Brain microvascular endothelial cell (primary cell): Measurements from ENCODE around the gene ARF5.

Experiments used
- DNase-seq: peaks from one replicate; pipeline ENCODE4 v3.0.0-alpha.2; 2020
- H3K27ac ChIP-seq: fragments of 250-450 bp; sonication (Bioruptor Pico); 2 replicates; pipeline ENCODE4 v1.5.1; 2020; ENCODE audit warnings: mild to moderate bottlenecking, moderate library complexity
- H3K27me3 ChIP-seq: fragments of 250-450 bp; sonication (Bioruptor Pico); replicated peaks from 2 replicates; pipeline ENCODE4 v1.5.1; 2020; ENCODE audit warnings: mild to moderate bottlenecking
- H3K36me3 ChIP-seq: fragments of 250-450 bp; sonication (Bioruptor Pico); replicated peaks from 2 replicates; pipeline ENCODE4 v1.5.1; 2020; ENCODE audit warnings: mild to moderate bottlenecking
- H3K4me3 ChIP-seq: 2 replicates; pipeline ENCODE4 v1.5.1; 2011; ENCODE audit warnings: low read depth, mild to moderate bottlenecking, control low read depth, low read length, moderate library complexity
- in situ Hi-C: cut with HindIII; loops from 2 replicates; pipeline ENCODE4 v1.10.0; 2017; ENCODE audit warnings: low sequenced_read_pairs, low pct_ligation_motif_present
- TF ChIP-seq, protein P1 (sequence below): IDR thresholded peaks from 2 replicates; pipeline ENCODE4 v1.5.1; 2011; ENCODE audit warnings: low read depth, mild to moderate bottlenecking, moderate library complexity, low read length, control low read depth, inconsistent platforms; ENCODE audit errors: missing control alignments

ARF5 gene

DNA sequence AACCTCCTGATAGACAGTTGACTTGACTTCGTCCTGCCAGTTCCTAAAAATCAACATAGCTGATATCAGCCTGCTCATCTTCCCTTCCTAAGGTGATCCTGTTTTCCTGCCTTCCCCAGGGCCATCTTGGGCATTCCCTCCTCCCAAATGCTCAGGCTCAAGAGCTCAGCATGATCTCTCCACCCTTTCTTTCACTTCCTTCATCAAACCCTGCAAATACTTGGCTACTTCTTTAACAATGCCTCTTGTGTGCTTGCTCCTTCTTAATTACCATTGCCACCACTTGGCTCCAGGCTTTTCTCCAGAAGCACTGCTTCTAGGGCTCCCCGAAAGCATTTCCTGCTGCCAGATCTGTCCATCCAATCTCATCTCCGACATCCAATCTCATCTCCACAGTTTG, 12.7 kb downstream of the ARF5 start:
- in situ Hi-C loops = no loop called here
- TF ChIP-seq, protein P1, sequence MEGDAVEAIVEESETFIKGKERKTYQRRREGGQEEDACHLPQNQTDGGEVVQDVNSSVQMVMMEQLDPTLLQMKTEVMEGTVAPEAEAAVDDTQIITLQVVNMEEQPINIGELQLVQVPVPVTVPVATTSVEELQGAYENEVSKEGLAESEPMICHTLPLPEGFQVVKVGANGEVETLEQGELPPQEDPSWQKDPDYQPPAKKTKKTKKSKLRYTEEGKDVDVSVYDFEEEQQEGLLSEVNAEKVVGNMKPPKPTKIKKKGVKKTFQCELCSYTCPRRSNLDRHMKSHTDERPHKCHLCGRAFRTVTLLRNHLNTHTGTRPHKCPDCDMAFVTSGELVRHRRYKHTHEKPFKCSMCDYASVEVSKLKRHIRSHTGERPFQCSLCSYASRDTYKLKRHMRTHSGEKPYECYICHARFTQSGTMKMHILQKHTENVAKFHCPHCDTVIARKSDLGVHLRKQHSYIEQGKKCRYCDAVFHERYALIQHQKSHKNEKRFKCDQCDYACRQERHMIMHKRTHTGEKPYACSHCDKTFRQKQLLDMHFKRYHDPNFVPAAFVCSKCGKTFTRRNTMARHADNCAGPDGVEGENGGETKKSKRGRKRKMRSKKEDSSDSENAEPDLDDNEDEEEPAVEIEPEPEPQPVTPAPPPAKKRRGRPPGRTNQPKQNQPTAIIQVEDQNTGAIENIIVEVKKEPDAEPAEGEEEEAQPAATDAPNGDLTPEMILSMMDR = no peak
- DNase-seq = no peak
- Histone ChIP-seq H3K36me3 (no peaks in the 10 kb centered on the region), H3K27ac (no peak overlapping the region), H3K27me3 (no peaks in the 10 kb centered on the region), H3K4me3 (no peak overlapping the region)

DNA sequence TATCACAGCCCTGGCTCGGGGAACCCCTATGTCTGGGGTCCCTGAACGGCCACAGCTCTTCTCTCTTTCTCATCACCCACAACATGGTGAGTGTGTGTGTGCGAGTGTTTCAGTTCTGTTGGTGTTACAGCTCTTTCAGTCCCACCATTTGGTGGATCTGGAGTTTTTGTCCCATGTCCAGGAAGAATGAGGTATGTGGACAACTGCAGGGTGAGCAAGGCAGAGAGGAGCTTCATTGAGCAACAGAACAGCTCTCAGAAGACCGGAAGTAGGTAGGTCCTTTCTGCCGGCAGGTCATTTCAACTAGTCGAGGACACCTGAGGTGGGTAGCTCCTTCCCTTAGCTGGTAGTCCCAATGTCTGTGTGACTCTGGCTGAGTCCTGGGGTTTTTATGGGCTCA, 20.2 kb downstream of the ARF5 start:
- no peak for DNase-seq
- Histone ChIP-seq H3K36me3 (no peaks in the 10 kb centered on the region), H3K27me3 (no peaks in the 10 kb centered on the region), H3K27ac (no peak overlapping the region), H3K4me3 (no peak overlapping the region)
- TF ChIP-seq, protein P1 = no peak
- in situ Hi-C loops = no loop called here

DNA sequence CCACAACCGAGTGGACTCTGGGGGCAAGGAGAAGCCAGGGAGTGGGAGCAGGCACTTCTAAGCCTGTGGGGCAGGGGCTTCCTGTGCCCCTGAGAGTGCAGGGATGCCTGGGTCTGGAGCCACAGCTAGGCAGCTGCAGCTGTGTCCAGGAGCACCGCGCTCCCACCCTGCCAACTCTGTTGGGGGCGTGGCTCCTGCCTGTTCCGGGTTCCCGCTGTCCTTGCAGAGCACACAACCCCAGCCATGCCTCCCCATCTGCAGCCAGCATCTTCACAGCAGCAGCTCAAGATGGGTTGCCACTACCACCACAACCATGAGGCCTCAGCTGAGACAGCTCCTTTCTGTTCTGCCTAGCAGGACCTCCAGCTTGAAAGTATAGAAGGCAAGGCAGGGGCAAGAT, 21.1 kb downstream of the ARF5 start:
- no peaks in the 10 kb centered on the region for H3K36me3 ChIP-seq
- in situ Hi-C loops = no loop called here
- H3K27me3 ChIP-seq = peaks cover under 1% of the 10 kb centered on the region
- no peak for DNase-seq
- no peak overlapping the region for H3K27ac ChIP-seq
- TF ChIP-seq, protein P1 = no peak
- no peak overlapping the region for H3K4me3 ChIP-seq

DNA sequence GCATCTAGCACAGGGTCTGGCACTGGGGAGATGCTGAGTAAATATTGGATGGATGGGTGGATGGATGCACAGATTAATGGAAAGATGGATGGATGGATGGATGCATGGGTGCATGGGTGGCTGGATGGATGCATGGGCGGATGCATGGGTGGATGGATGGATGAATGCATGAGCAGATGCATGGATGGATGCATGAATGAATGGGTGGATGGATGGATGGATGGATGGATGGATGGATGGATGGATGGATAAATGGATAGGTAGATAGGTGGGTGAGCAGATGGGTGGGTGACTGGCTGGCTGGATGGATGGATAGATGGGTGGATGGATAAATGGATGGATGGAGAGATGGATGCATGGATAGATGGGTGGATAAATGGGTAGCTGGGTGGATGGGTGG, 24.1 kb downstream of the ARF5 start:
- no peak overlapping the region for H3K27ac ChIP-seq
- no peaks in the 10 kb centered on the region for H3K36me3 ChIP-seq
- DNase-seq = no peak
- H3K4me3 ChIP-seq = no peak overlapping the region
- peaks cover 27% of the 10 kb centered on the region for H3K27me3 ChIP-seq
- in situ Hi-C loops = no loop called here
- TF ChIP-seq, protein P1 = no peak

DNA sequence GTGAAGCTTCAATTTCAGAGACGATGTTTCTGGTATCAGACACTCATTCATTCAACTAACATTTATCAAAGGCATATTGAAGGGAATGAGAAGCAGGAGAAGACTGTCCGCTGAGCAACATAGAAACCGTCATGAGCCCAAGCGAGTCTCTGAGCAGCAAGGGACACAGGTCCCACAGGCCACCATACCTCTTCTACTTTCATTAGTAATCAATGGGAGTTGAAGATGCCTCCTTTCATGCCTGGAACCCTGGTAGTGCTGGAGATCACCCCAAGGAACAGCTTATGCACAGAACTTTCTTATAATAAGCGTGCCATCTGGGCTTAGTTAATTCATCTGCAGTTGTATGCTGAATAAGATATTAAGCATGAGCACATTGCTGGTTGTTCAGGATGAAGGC, 28.5 kb downstream of the ARF5 start:
- in situ Hi-C loops = no loop called here
- DNase-seq = no peak
- no peaks in the 10 kb centered on the region for H3K36me3 ChIP-seq
- no peak overlapping the region for H3K27ac ChIP-seq
- TF ChIP-seq, protein P1 = no peak
- no peak overlapping the region for H3K4me3 ChIP-seq
- H3K27me3 ChIP-seq = peaks cover 64% of the 10 kb centered on the region

DNA sequence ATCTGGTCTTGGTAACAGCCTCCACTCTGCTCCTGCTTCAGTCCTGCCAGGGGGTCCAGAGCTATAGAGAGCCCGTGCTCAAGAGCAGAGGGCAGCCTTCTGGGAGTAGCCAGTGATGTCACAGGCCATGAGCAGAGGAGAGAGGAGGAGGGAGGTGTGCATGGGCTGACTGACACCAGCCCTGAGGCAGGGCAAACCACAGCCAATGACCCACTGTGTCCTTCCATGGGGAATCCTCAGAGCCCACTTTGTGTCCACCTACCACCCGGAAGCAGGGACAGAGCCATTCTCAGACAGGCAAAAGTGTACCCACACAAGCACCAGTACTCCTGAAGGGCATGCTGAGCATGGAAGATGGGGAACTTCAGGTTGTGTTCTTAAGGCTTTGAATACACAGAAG, 29.8 kb downstream of the ARF5 start, which contains the start of gene PAX4:
TSS of gene PAX4 (minus strand) at position 101 of the 400 bp plus-strand sequence. CDS start 2,214 bp downstream, outside the sequence.
- TF ChIP-seq, protein P1 = no peak
- no peak for DNase-seq
- H3K27me3 ChIP-seq = peaks cover 68% of the 10 kb centered on the region

More for the DNA sequence above, 29.8 kb downstream of the ARF5 start, which contains the start of gene PAX4:
- no peak within 1 kb of the TSS for H3K27ac ChIP-seq
- no peak within 1 kb of the TSS for H3K4me3 ChIP-seq
- no peaks in the 10 kb centered on the region for H3K36me3 ChIP-seq
- in situ Hi-C loops = no loop called here
